Skin epidermis (tissue), 12 donors: ENCODE data around the gene CENPM.
A peak's percentile ranks its signal among the peaks of the same experiment; 100 is the strongest.

Experiments
- H3K27ac ChIP-seq, 21 experiments: fragments of 200-600 bp; sonication (generic) in 11 of 21; one replicate each; pipeline ENCODE4 v1.5.0; 2020; ENCODE audit warnings: mild to moderate bottlenecking in 3 of 21, inconsistent platforms in 2 of 21, moderate library complexity in 2 of 21
- H3K4me3 ChIP-seq, 7 experiments: fragments of 200-600 bp; sonication (generic) in 2 of 7; one replicate each; pipeline ENCODE4 v1.5.0; 2020; ENCODE audit warnings: inconsistent platforms in 2 of 7, mild to moderate bottlenecking in 2 of 7, moderate library complexity in 1 of 7

Gene CENPM

GRCh38 chr22:41916745-41917358 lies 30.1 kb downstream of the CENPM start:
- no peak overlapping the region for H3K27ac ChIP-seq
- H3K4me3 ChIP-seq: no peak overlapping the region

GRCh38 chr22:41915786-41916493 lies 31.0 kb downstream of the CENPM start:
- Histone ChIP-seq H3K4me3 (no peak overlapping the region), H3K27ac (no peak overlapping the region)

- Histone ChIP-seq H3K27ac (no peak within 1 kb of the TSS), H3K4me3 (peak within 1 kb of the TSS in 6 of 7 experiments; percentile 21 to 43 (median 31))
These were observed 31.7 kb downstream of the CENPM start, which contains the start of gene SHISA8 for GRCh38 chr22:41915035-41915785. SHISA8 (minus strand) TSS chr22:41915074; CDS start chr22:41914667, 407 bp downstream.

GRCh38 chr22:41914611-41915034 lies 32.3 kb downstream of the CENPM start:
- H3K4me3 ChIP-seq: peak overlapping the region in 6 of 7 experiments; percentile 21 to 43 (median 31)
- H3K27ac ChIP-seq: no peak overlapping the region

GRCh38 chr22:41913842-41914534 lies 33.0 kb downstream of the CENPM start:
- no peak overlapping the region for H3K27ac ChIP-seq
- peak overlapping the region in 1 of 7 experiments; percentile 41 for H3K4me3 ChIP-seq

GRCh38 chr22:41913040-41913719 lies 33.8 kb downstream of the CENPM start:
- H3K27ac ChIP-seq: no peak overlapping the region
- H3K4me3 ChIP-seq: no peak overlapping the region

GRCh38 chr22:41912338-41913039 lies 34.5 kb downstream of the CENPM start:
- H3K27ac ChIP-seq: no peak overlapping the region
- no peak overlapping the region for H3K4me3 ChIP-seq

GRCh38 chr22:41911001-41911611 lies 35.8 kb downstream of the CENPM start:
- peak overlapping the region in 3 of 7 experiments; percentile 20 to 37 (median 27) for H3K4me3 ChIP-seq
- H3K27ac ChIP-seq: no peak overlapping the region

GRCh38 chr22:41910050-41911000 lies 36.6 kb downstream of the CENPM start:
- Histone ChIP-seq H3K4me3 (peak overlapping the region in 5 of 7 experiments; percentile 5 to 37 (median 20)), H3K27ac (no peak overlapping the region)

GRCh38 chr22:41909310-41910049 lies 37.5 kb downstream of the CENPM start:
- H3K27ac ChIP-seq: no peak overlapping the region

GRCh38 chr22:41908411-41909309 lies 38.3 kb downstream of the CENPM start:
- Histone ChIP-seq H3K4me3 (no peak overlapping the region), H3K27ac (peak overlapping the region in 1 of 21 experiments; percentile 23)

More at GRCh38 chr22:41909310-41910049, 37.5 kb downstream of the CENPM start:
- H3K4me3 ChIP-seq: peak overlapping the region in 2 of 7 experiments; percentile 27 to 37

GRCh38 chr22:41907436-41908401 lies 39.2 kb downstream of the CENPM start:
- Histone ChIP-seq H3K27ac (peak overlapping the region in 1 of 21 experiments; percentile 23), H3K4me3 (no peak overlapping the region)

- Histone ChIP-seq H3K27ac (no peak overlapping the region), H3K4me3 (no peak overlapping the region)
These were observed 40.1 kb downstream of the CENPM start for GRCh38 chr22:41906822-41907221.
